HepG2 (cell line): Measurements from ENCODE around the gene CHAF1A. TPM values are rescaled to one million over a fixed set of nuclear protein-coding genes. Genes with fewer than 3 reads are reported as not detected.

Experiments
- ETV5 ChIP-seq: IDR thresholded peaks from 2 replicates; pipeline ENCODE4 v1.6.1; 2018; ENCODE audit warnings: missing biosample characterization, missing genetic modification reagents, inconsistent platforms, borderline replicate concordance
- KMT2A ChIP-seq: sonication (generic); formaldehyde crosslinking; IDR thresholded peaks from 2 replicates; pipeline ENCODE4 v1.4.0; 2020; ENCODE audit warnings: missing genetic modification reagents
- NCOA1 ChIP-seq: sonication (generic); formaldehyde crosslinking; IDR thresholded peaks from 2 replicates; pipeline ENCODE4 v1.9.0; 2021; ENCODE audit warnings: missing genetic modification reagents
- NR1H2 ChIP-seq: sonication (generic); formaldehyde crosslinking; IDR thresholded peaks from 2 replicates; pipeline ENCODE4 v1.8.1; 2022; ENCODE audit warnings: low read depth, missing genetic modification reagents, borderline replicate concordance
- POLR2G ChIP-seq: fragments of 200-400 bp; formaldehyde crosslinking; IDR thresholded peaks from 2 replicates; pipeline ENCODE4 v1.6.1; 2018; ENCODE audit warnings: mild to moderate bottlenecking, low read depth, low read length, moderate library complexity
- RXRB ChIP-seq: IDR thresholded peaks from 2 replicates; pipeline ENCODE4 v1.6.1; 2016; ENCODE audit warnings: borderline replicate concordance, missing genetic modification reagents, missing compliant biosample characterization
- SIX1 ChIP-seq: sonication (generic); formaldehyde crosslinking; IDR thresholded peaks from 2 replicates; pipeline ENCODE4 v1.4.0; 2020; ENCODE audit warnings: missing genetic modification reagents, borderline replicate concordance
- U2AF1 ChIP-seq: fragments of 200-400 bp; formaldehyde crosslinking; optimal IDR thresholded peaks from 2 replicates; pipeline ENCODE3; 2017; ENCODE audit warnings: mild to moderate bottlenecking, low read depth, low read length
- ZKSCAN1 ChIP-seq: fragments of 150-350 bp; IDR thresholded peaks from 2 replicates; pipeline ENCODE4 v1.6.1; 2014; ENCODE audit warnings: low read length
- ZNF292 ChIP-seq: sonication (generic); formaldehyde crosslinking; IDR thresholded peaks from 2 replicates; pipeline ENCODE4 v1.8.1; 2022; ENCODE audit warnings: mild to moderate bottlenecking, low read depth, missing genetic modification reagents, borderline replicate concordance
- ZNF44 ChIP-seq: sonication (generic); formaldehyde crosslinking; IDR thresholded peaks from 2 replicates; pipeline ENCODE4 v1.5.1; 2020; ENCODE audit warnings: mild to moderate bottlenecking, missing genetic modification reagents
- ZNF451 ChIP-seq: sonication (generic); formaldehyde crosslinking; IDR thresholded peaks from 2 replicates; pipeline ENCODE4 v1.5.0; 2020; ENCODE audit warnings: mild to moderate bottlenecking, missing genetic modification reagents
- ZNF460 ChIP-seq: sonication (generic); formaldehyde crosslinking; IDR thresholded peaks from 2 replicates; pipeline ENCODE4 v1.5.1; 2020; ENCODE audit warnings: missing genetic modification reagents, mild to moderate bottlenecking, borderline replicate concordance
- ZNF7 ChIP-seq: IDR thresholded peaks from 2 replicates; pipeline ENCODE4 v1.6.1; 2016; ENCODE audit warnings: missing biosample characterization, missing genetic modification reagents
- ZNF788 ChIP-seq: sonication (generic); formaldehyde crosslinking; IDR thresholded peaks from 2 replicates; pipeline ENCODE4 v1.5.0; 2020; ENCODE audit warnings: mild to moderate bottlenecking, missing genetic modification reagents, borderline replicate concordance
- polyA plus RNA-seq, 8 experiments: library from polyadenylated mRNA; depleted of rRNA in 3 of 8; stranded (reverse) in 7 of 8; unstranded in 1 of 8; fragments of >200 nt; fragmentation: Illumina TruSeq in 4 of 8; extraction: Trizol in 4 of 8; gene quantifications; 2 replicates each; pipeline versions ENCODE4 v1.2.1 to v1.2.3, GENCODE V29; 2011 to 2016; ENCODE audit warnings: low read depth in 4 of 8, missing spikeins in 1 of 8, mixed read lengths in 1 of 8; ENCODE audit not compliant: insufficient read depth in 1 of 8
- total RNA-seq, 5 experiments: library from RNA; depleted of rRNA; stranded (reverse); fragments of >200 nt; fragmentation: Illumina TruSeq; extraction: Trizol; gene quantifications; 2 replicates each; pipeline ENCODE4 v1.2.3, GENCODE V29; 2016; ENCODE audit warnings: low read depth in 1 of 5
- TF ChIP-seq, protein P1 (sequence below): sonication (generic); formaldehyde crosslinking; IDR thresholded peaks from 2 replicates; pipeline ENCODE4 v1.4.0; 2020; ENCODE audit warnings: mild to moderate bottlenecking, low read depth, missing genetic modification reagents
- TF ChIP-seq, protein P2 (sequence below): sonication (generic); formaldehyde crosslinking; IDR thresholded peaks from 2 replicates; pipeline ENCODE4 v1.8.0; 2022; ENCODE audit warnings: mild to moderate bottlenecking, missing genetic modification reagents; ENCODE audit not compliant: insufficient replicate concordance
- TF ChIP-seq, protein P3 (sequence below): sonication (generic); formaldehyde crosslinking; IDR thresholded peaks from 2 replicates; pipeline ENCODE4 v1.4.0; 2020; ENCODE audit warnings: missing genetic modification reagents, borderline replicate concordance
- TF ChIP-seq, protein P4 (sequence below): sonication (generic); formaldehyde crosslinking; IDR thresholded peaks from 2 replicates; pipeline ENCODE4 v1.4.0; 2020; ENCODE audit warnings: missing genetic modification reagents
- TF ChIP-seq, protein P5 (sequence below): IDR thresholded peaks from 2 replicates; pipeline ENCODE4 v1.6.1; 2016; ENCODE audit warnings: mild to moderate bottlenecking

CHAF1A gene
- total and polyA plus RNA-seq, 2 of the 13 experiments (the other 11 are each of a cell fraction or from before 2014, with no cell fraction given), result 11.0 to 34.8 TPM

DNA sequence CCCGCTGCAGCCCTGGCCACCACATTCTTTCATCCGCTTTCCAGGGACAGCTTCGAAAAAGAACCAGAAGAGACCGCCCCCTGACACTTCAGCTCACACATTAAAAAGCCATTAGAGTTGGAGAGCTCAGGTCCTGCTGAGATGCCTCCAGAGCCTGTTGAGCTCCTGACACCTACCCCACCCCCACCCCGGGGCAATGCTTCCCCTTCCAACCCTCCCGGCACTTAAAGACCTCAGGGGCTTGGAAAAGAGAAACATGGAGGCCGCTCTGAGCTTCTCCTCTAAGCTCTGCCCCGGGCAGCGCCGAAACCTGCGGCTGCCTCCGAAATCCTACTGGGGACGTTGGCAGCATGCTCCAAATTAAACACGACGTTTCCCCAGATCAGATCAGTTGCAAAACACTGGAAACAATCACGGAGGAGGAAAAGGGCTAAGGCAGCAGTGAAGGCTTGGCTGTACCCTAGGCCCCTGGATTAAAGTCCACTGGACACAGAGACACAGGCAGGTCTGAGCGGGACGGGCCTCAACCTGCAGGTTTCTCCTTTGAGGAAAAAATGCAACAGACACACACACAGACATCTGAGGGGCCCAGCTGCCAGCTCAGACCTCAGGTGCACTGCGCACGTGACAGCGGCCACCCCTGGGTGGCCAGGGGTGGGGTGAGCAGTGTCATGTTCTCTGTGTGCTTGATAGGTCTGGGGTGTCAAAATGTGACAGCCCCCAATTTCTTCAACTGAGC is 11.7 kb upstream of the CHAF1A start (continued):
- TF ChIP-seq, protein P1, sequence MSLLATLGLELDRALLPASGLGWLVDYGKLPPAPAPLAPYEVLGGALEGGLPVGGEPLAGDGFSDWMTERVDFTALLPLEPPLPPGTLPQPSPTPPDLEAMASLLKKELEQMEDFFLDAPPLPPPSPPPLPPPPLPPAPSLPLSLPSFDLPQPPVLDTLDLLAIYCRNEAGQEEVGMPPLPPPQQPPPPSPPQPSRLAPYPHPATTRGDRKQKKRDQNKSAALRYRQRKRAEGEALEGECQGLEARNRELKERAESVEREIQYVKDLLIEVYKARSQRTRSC (CRISPR knock-in tag), result no peak
- TF ChIP-seq ZNF451 (CRISPR knock-in tag) (no peak), KMT2A (peak; percentile 82), ETV5 (CRISPR knock-in tag) (peak; percentile 68), NR1H2 (no peak), POLR2G (peak; percentile 44; the same call in 1 of the 2 replicates), SIX1 (CRISPR knock-in tag) (0 out of 2 replicates have a peak, but pooled peaks have one; percentile 21), ZKSCAN1 (peak; percentile 48), ZNF7 (CRISPR knock-in tag) (no peak), ZNF44 (CRISPR knock-in tag) (no peak), ZNF292 (CRISPR knock-in tag) (peak; percentile 93), U2AF1 (no peak), ZNF788 (CRISPR knock-in tag) (no peak), NCOA1 (CRISPR knock-in tag) (no peak), RXRB (peak; percentile 87), ZNF460 (no peak; the same call in 1 of the 2 replicates)
- TF ChIP-seq, protein P2, sequence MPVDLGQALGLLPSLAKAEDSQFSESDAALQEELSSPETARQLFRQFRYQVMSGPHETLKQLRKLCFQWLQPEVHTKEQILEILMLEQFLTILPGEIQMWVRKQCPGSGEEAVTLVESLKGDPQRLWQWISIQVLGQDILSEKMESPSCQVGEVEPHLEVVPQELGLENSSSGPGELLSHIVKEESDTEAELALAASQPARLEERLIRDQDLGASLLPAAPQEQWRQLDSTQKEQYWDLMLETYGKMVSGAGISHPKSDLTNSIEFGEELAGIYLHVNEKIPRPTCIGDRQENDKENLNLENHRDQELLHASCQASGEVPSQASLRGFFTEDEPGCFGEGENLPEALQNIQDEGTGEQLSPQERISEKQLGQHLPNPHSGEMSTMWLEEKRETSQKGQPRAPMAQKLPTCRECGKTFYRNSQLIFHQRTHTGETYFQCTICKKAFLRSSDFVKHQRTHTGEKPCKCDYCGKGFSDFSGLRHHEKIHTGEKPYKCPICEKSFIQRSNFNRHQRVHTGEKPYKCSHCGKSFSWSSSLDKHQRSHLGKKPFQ (CRISPR knock-in tag), result no peak
- TF ChIP-seq, protein P3, sequence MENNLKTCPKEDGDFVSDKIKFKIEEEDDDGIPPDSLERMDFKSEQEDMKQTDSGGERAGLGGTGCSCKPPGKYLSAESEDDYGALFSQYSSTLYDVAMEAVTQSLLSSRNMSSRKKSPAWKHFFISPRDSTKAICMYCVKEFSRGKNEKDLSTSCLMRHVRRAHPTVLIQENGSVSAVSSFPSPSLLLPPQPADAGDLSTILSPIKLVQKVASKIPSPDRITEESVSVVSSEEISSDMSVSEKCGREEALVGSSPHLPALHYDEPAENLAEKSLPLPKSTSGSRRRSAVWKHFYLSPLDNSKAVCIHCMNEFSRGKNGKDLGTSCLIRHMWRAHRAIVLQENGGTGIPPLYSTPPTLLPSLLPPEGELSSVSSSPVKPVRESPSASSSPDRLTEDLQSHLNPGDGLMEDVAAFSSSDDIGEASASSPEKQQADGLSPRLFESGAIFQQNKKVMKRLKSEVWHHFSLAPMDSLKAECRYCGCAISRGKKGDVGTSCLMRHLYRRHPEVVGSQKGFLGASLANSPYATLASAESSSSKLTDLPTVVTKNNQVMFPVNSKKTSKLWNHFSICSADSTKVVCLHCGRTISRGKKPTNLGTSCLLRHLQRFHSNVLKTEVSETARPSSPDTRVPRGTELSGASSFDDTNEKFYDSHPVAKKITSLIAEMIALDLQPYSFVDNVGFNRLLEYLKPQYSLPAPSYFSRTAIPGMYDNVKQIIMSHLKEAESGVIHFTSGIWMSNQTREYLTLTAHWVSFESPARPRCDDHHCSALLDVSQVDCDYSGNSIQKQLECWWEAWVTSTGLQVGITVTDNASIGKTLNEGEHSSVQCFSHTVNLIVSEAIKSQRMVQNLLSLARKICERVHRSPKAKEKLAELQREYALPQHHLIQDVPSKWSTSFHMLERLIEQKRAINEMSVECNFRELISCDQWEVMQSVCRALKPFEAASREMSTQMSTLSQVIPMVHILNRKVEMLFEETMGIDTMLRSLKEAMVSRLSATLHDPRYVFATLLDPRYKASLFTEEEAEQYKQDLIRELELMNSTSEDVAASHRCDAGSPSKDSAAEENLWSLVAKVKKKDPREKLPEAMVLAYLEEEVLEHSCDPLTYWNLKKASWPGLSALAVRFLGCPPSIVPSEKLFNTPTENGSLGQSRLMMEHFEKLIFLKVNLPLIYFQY (CRISPR knock-in tag), result peak; percentile 88; the same call in 1 of the 2 replicates
- TF ChIP-seq, protein P4, sequence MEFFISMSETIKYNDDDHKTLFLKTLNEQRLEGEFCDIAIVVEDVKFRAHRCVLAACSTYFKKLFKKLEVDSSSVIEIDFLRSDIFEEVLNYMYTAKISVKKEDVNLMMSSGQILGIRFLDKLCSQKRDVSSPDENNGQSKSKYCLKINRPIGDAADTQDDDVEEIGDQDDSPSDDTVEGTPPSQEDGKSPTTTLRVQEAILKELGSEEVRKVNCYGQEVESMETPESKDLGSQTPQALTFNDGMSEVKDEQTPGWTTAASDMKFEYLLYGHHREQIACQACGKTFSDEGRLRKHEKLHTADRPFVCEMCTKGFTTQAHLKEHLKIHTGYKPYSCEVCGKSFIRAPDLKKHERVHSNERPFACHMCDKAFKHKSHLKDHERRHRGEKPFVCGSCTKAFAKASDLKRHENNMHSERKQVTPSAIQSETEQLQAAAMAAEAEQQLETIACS (CRISPR knock-in tag), result peak; percentile 59; the same call in 1 of the 2 replicates
- TF ChIP-seq, protein P5, sequence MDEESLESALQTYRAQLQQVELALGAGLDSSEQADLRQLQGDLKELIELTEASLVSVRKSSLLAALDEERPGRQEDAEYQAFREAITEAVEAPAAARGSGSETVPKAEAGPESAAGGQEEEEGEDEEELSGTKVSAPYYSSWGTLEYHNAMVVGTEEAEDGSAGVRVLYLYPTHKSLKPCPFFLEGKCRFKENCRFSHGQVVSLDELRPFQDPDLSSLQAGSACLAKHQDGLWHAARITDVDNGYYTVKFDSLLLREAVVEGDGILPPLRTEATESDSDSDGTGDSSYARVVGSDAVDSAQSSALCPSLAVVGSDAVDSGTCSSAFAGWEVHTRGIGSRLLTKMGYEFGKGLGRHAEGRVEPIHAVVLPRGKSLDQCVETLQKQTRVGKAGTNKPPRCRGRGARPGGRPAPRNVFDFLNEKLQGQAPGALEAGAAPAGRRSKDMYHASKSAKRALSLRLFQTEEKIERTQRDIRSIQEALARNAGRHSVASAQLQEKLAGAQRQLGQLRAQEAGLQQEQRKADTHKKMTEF, result peak; percentile 67; the same call in 1 of the 2 replicates
